HepG2 (cell line): ENCODE data around the gene USP9X. TPM values are rescaled to one million over a fixed set of nuclear protein-coding genes. Genes with fewer than 3 reads are reported as not detected.

Experiments
- CC2D1A ChIP-seq: sonication (generic); formaldehyde crosslinking; IDR thresholded peaks from 2 replicates; pipeline ENCODE4 v1.8.1; 2023; ENCODE audit warnings: mild to moderate bottlenecking, missing genetic modification reagents
- CCDC6 ChIP-seq: sonication (generic); formaldehyde crosslinking; IDR thresholded peaks from 2 replicates; pipeline ENCODE4 v1.8.1; 2022; ENCODE audit warnings: mild to moderate bottlenecking, missing genetic modification reagents, moderate library complexity
- CTCF ChIP-seq: sonication (generic); formaldehyde crosslinking; IDR thresholded peaks from 2 replicates; pipeline ENCODE4 v1.5.0; 2020; ENCODE audit warnings: mild to moderate bottlenecking, missing genetic modification reagents, moderate library complexity
- E2F2 ChIP-seq: sonication (generic); formaldehyde crosslinking; IDR thresholded peaks from 2 replicates; pipeline ENCODE4 v1.4.0; 2020; ENCODE audit warnings: missing genetic modification reagents, borderline replicate concordance
- HNF4G ChIP-seq, 2 experiments: sonication (generic) in 1 of 2; formaldehyde crosslinking in 1 of 2; IDR thresholded peaks; 2 replicates each; pipeline versions ENCODE4 v1.4.0 to v1.6.1; 2011 to 2020; ENCODE audit warnings: borderline replicate concordance in 2 of 2, low read depth in 2 of 2, mild to moderate bottlenecking in 2 of 2, low read length in 1 of 2, missing genetic modification reagents in 1 of 2, moderate library complexity in 1 of 2
- MED1 ChIP-seq: sonication (generic); formaldehyde crosslinking; IDR thresholded peaks from 2 replicates; pipeline ENCODE4 v1.4.0; 2020; ENCODE audit warnings: missing genetic modification reagents
- SP5 ChIP-seq: IDR thresholded peaks from 2 replicates; pipeline ENCODE4 v1.6.1; 2016; ENCODE audit warnings: low read depth, borderline replicate concordance
- ZFX ChIP-seq: sonication (generic); formaldehyde crosslinking; IDR thresholded peaks from 2 replicates; pipeline ENCODE4 v1.4.0; 2020; ENCODE audit warnings: mild to moderate bottlenecking, low read depth, missing genetic modification reagents, moderate library complexity
- ZGPAT ChIP-seq: IDR thresholded peaks from 2 replicates; pipeline ENCODE4 v1.6.1; 2016; ENCODE audit warnings: mild to moderate bottlenecking
- ZMAT5 ChIP-seq: sonication (generic); formaldehyde crosslinking; IDR thresholded peaks from 2 replicates; pipeline ENCODE4 v1.5.0; 2020; ENCODE audit warnings: mild to moderate bottlenecking, low read depth, missing genetic modification reagents, borderline replicate concordance
- ZNF136 ChIP-seq: sonication (generic); formaldehyde crosslinking; IDR thresholded peaks from 2 replicates; pipeline ENCODE4 v1.8.1; 2022; ENCODE audit warnings: low read depth, mild to moderate bottlenecking, moderate library complexity, missing genetic modification reagents
- ZNF318 ChIP-seq: sonication (generic); formaldehyde crosslinking; IDR thresholded peaks from 2 replicates; pipeline ENCODE4 v1.4.0; 2020; ENCODE audit warnings: mild to moderate bottlenecking, missing genetic modification reagents
- ZNF33B ChIP-seq: sonication (generic); formaldehyde crosslinking; IDR thresholded peaks from 2 replicates; pipeline ENCODE4 v1.5.1; 2020; ENCODE audit warnings: mild to moderate bottlenecking, missing genetic modification reagents
- ZNF530 ChIP-seq: sonication (generic); formaldehyde crosslinking; IDR thresholded peaks from 2 replicates; pipeline ENCODE4 v1.5.0; 2020; ENCODE audit warnings: low read depth, mild to moderate bottlenecking, missing genetic modification reagents
- polyA plus RNA-seq, 8 experiments: library from polyadenylated mRNA; depleted of rRNA in 3 of 8; stranded (reverse) in 7 of 8; unstranded in 1 of 8; fragments of >200 nt; fragmentation: Illumina TruSeq in 4 of 8; extraction: Trizol in 4 of 8; gene quantifications; 2 replicates each; pipeline versions ENCODE4 v1.2.1 to v1.2.3, GENCODE V29; 2011 to 2016; ENCODE audit warnings: low read depth in 4 of 8, missing spikeins in 1 of 8, mixed read lengths in 1 of 8; ENCODE audit not compliant: insufficient read depth in 1 of 8
- total RNA-seq, 5 experiments: library from RNA; depleted of rRNA; stranded (reverse); fragments of >200 nt; fragmentation: Illumina TruSeq; extraction: Trizol; gene quantifications; 2 replicates each; pipeline ENCODE4 v1.2.3, GENCODE V29; 2016; ENCODE audit warnings: low read depth in 1 of 5

Gene USP9X
- total and polyA plus RNA-seq, 2 of the 13 experiments (the other 11 are each of a cell fraction or from before 2014, with no cell fraction given) = 22.2 to 40.5 TPM

- TF ChIP-seq MED1 (CRISPR knock-in tag) = peak; percentile 71; the same call in 1 of the 2 replicates
- TF ChIP-seq CCDC6 = 0 out of 2 replicates have a peak, but pooled peaks have one; percentile 25
- 0 out of 2 replicates have a peak, but pooled peaks have one; percentile 5 for TF ChIP-seq CTCF (CRISPR knock-in tag)
- no peak for TF ChIP-seq HNF4G (IDR thresholded peaks at IDR 0.05; ENCODE audit: borderline replicate concordance, low read depth, low read length)
- TF ChIP-seq HNF4G (CRISPR knock-in tag; IDR thresholded peaks at IDR 0.05; ENCODE audit: borderline replicate concordance, low read depth) = 0 out of 2 replicates have a peak, but pooled peaks have one; percentile 19
- no peak for TF ChIP-seq E2F2
- TF ChIP-seq ZNF136 (CRISPR knock-in tag) = no peak
- no peak for TF ChIP-seq ZNF530 (CRISPR knock-in tag)
- TF ChIP-seq ZNF318 (CRISPR knock-in tag) = no peak
- peak; percentile 41; the same call in 1 of the 2 replicates for TF ChIP-seq ZFX
- TF ChIP-seq SP5 = peak; percentile 32; the same call in 1 of the 2 replicates
- peak; percentile 84 for TF ChIP-seq ZGPAT (CRISPR knock-in tag)
- TF ChIP-seq ZNF33B (CRISPR knock-in tag) = no peak
- TF ChIP-seq CC2D1A = no peak
- TF ChIP-seq ZMAT5 (CRISPR knock-in tag) = no peak
Measured at GRCh38 chrX:41084044-41084892, 977 bp upstream of the USP9X start (continued).
